Heart left ventricle (tissue), 16 donors: ENCODE data around the gene TTLL5. TPM values are rescaled to one million over a fixed set of nuclear protein-coding genes. Genes with fewer than 3 reads are reported as not detected.
A peak's percentile ranks its signal among the peaks of the same experiment; 100 is the strongest.

Experiments used
- ATAC-seq, 4 donors: fragments of 200-7000 bp; cut with Tn5 transposase; one replicate each; pipeline ENCODE4 v1.9.1; 2020 to 2022; ENCODE audit warnings: moderate library complexity in 4 of 4, mild to moderate bottlenecking in 3 of 4, moderate number of reproducible peaks in 1 of 4
- DNase-seq, 5 donors: peaks; one replicate each; pipeline ENCODE4 v3.0.0-alpha.2; 2020
- H3K27ac ChIP-seq, 12 donors: fragments of 200-600 bp; sonication (generic) in 4 of 12; one replicate each; pipeline versions ENCODE4 v1.5.0 to v1.8.0; 2016 to 2022; ENCODE audit warnings: mild to moderate bottlenecking in 2 of 12
- H3K27me3 ChIP-seq, 9 donors: fragments of 200-600 bp; sonication (generic) in 2 of 9; one replicate each; pipeline versions ENCODE4 v1.5.1 to v1.8.0; 2016 to 2022; ENCODE audit warnings: mild to moderate bottlenecking in 3 of 9
- H3K36me3 ChIP-seq, 9 donors: fragments of 200-600 bp; sonication (generic) in 2 of 9; one replicate each; pipeline versions ENCODE4 v1.5.0 to v1.8.0; 2018 to 2022; ENCODE audit warnings: mild to moderate bottlenecking in 2 of 9
- H3K4me1 ChIP-seq, 12 donors: fragments of 200-600 bp; sonication (generic) in 4 of 12; one replicate each; pipeline versions ENCODE4 v1.5.0 to v1.8.0; 2016 to 2022; ENCODE audit warnings: mild to moderate bottlenecking in 3 of 12
- H3K4me3 ChIP-seq, 12 donors: fragments of 200-600 bp; sonication (generic) in 4 of 12; one replicate each; pipeline versions ENCODE4 v1.5.0 to v1.8.0; 2017 to 2022; ENCODE audit warnings: mild to moderate bottlenecking in 9 of 12, moderate library complexity in 4 of 12
- H3K9me3 ChIP-seq, 12 donors: fragments of 200-600 bp; sonication (generic) in 4 of 12; one replicate each; pipeline versions ENCODE4 v1.5.0 to v1.8.0; 2016 to 2022; ENCODE audit warnings: mild to moderate bottlenecking in 1 of 12
- CTCF ChIP-seq, 12 donors: fragments of 200-600 bp; sonication (generic) in 4 of 12; IDR thresholded peaks; one replicate each; pipeline versions ENCODE4 v1.5.0 to v1.8.0; 2018 to 2022; ENCODE audit warnings: antibody characterized with exemption in 12 of 12, mild to moderate bottlenecking in 5 of 12
- POLR2A ChIP-seq, 2 donors: fragments of 450-650 bp; IDR thresholded peaks; one replicate each; pipeline ENCODE4 v1.6.1; 2017; ENCODE audit warnings: antibody characterized with exemption in 2 of 2, mild to moderate bottlenecking in 2 of 2, moderate library complexity in 2 of 2
- whole genome bisulfite sequencing, 4 donors: extraction: QIAGEN DNeasy Blood & Tissue Kit in 2 of 4; methylation state at CpG; one replicate each; pipeline versions ENCODE4 v1.1.5 to v1.1.7; 2013 to 2018; 5-methylcytosine and 5-hydroxymethylcytosine counted together
- intact Hi-C, 10 donors: fragments of 100-400 bp; cut with DNase I; formaldehyde crosslinking; loops; one replicate each; pipeline versions ENCODE4 v1.11.1 to v1.14.2; 2022
- polyA plus RNA-seq, 2 donors: library from polyadenylated mRNA; stranded (reverse); fragments of 200-250 nt; gene quantifications; one replicate each; pipeline ENCODE4 v1.2.3, GENCODE V29; 2013
- total RNA-seq, 9 donors: library from RNA; depleted of rRNA in 2 of 9; stranded (reverse); fragments of >200 nt in 2 of 9; fragmentation: NEBNext Ultra II Directional in 3 of 9; extraction: Animal tissue kit (Norgen Biotek cat#: 25700) in 3 of 9; gene quantifications; one replicate each; pipeline versions ENCODE4 v1.1.0 to v1.2.4, GENCODE V29; 2016 to 2023
- donor health status: ischemic (EF 13 %, LVEDD 7.1; RV severe dilation, severe dysfunction).
- donor health status: healthy with polysubstance abuse.
- donor health status: DM: no; HTN: yes; CAD: no.
- donor health status: DM: no; HTN: no; CAD: no.
- donor health status: ischemic (EF 25% LVEDD 6.9; RV normal size, moderate dysfunction).
- donor health status: ischemic (EF 25% LVEDD 5.7; RV mildly dilated, moderate dysfunction).
- donor health status: healthy.
- donor health status: DM: yes; HTN: yes; CAD: no.
- donor health status: ischemic (EF 35%, LVEDD 5.7; RV mildly dilated, moderate dysfunction).
- donor health status: nonischemic (EF 11% LVEDD 7.7; RV severe dilation, severe dysfunction).
- donor health status: DM: yes; HTN: yes; CAD: no.
- donor health status: PGD.
- donor health status: ischemic (EF 29% LVEDD 5.4; RV normal size, mild dysfunction).
- donor health status: nonischemic (EF 23%, LVEDD 6.1; RV moderate dilation, normal function).

TTLL5 gene
- total and polyA plus RNA-seq, 11 donors, result 6.2 to 24.6 (median 15.8) TPM

- Histone ChIP-seq H3K9me3 (no peaks in the 10 kb centered on the region), H3K27ac (peak overlapping the region in 1 of 12 donors; percentile 91), H3K4me1 (peaks cover 0 to 62% (median 11%) of the 10 kb centered on the region in 12 donors), H3K27me3 (no peaks in the 10 kb centered on the region), H3K36me3 (no peaks in the 10 kb centered on the region), H3K4me3 (no peak overlapping the region)
- TF ChIP-seq POLR2A (IDR thresholded peaks at IDR 0.05) (no peak), CTCF (IDR thresholded peaks at IDR 0.05) (no peak)
- intact Hi-C loops, result no loop called here
- ATAC-seq (peak in 3 of 4 donors; percentile 45 to 77 (median 73)), DNase-seq (peak in 3 of 5 donors; percentile 26 to 45 (median 35))
- WGBS, 4 donors, result 74 to 86% (median 78%) methylated on average over 4 of the region's 4 CpGs
These were observed 45.8 kb upstream of the TTLL5 start for GRCh38 chr14:75615200-75615599.

GRCh38 chr14:75619548-75619947, 41.5 kb upstream of the TTLL5 start:
- intact Hi-C loops, result no loop called here
- Histone ChIP-seq H3K4me3 (no peak overlapping the region), H3K4me1 (peaks cover 0 to 36% (median 8%) of the 10 kb centered on the region in 12 donors), H3K27ac (peak overlapping the region in 1 of 12 donors; percentile 60), H3K9me3 (no peaks in the 10 kb centered on the region), H3K27me3 (no peaks in the 10 kb centered on the region), H3K36me3 (no peaks in the 10 kb centered on the region)
- no peak for DNase-seq
- TF ChIP-seq POLR2A (IDR thresholded peaks at IDR 0.05) (no peak), CTCF (IDR thresholded peaks at IDR 0.05) (no peak)
- WGBS, 4 donors, result 67 to 96% (median 92%) methylated on average over 1 of the region's 1 CpG
- peak in 1 of 4 donors; percentile 29 for ATAC-seq

- no peaks in the 10 kb centered on the region for H3K9me3 ChIP-seq
- DNase-seq, result no peak
- no peak for TF ChIP-seq POLR2A (IDR thresholded peaks at IDR 0.05)
- no peak for TF ChIP-seq CTCF (IDR thresholded peaks at IDR 0.05)
- H3K27me3 ChIP-seq, result no peaks in the 10 kb centered on the region
- H3K4me1 ChIP-seq, result peaks cover 0 to 30% (median 4%) of the 10 kb centered on the region in 12 donors
- no peak for ATAC-seq
- H3K4me3 ChIP-seq, result no peak overlapping the region
- H3K27ac ChIP-seq, result no peak overlapping the region
- intact Hi-C loops, result loop anchor here in 1 of 10 donors (5.0 kb wide), 1 partner anchor 33 kb away; no protein-coding TSS in a partner anchor
- WGBS, 4 donors, result 80 to 97% (median 90%) methylated on average over 3 of the region's 3 CpGs
- H3K36me3 ChIP-seq, result no peaks in the 10 kb centered on the region
These were observed 36.0 kb upstream of the TTLL5 start for GRCh38 chr14:75625034-75625433.

- Histone ChIP-seq H3K36me3 (no peaks in the 10 kb centered on the region), H3K4me3 (no peak overlapping the region), H3K27ac (no peak overlapping the region), H3K27me3 (no peaks in the 10 kb centered on the region), H3K4me1 (peaks cover 0 to 16% (median 0%) of the 10 kb centered on the region in 12 donors), H3K9me3 (no peaks in the 10 kb centered on the region)
- no peak for DNase-seq
- TF ChIP-seq CTCF (IDR thresholded peaks at IDR 0.05) (no peak), POLR2A (IDR thresholded peaks at IDR 0.05) (no peak)
- intact Hi-C loops, result loop anchor here in 1 of 10 donors (5.0 kb wide), 1 partner anchor 34 kb away; no protein-coding TSS in a partner anchor
- 93 to 100% (median 95%) methylated on average over 3 of the region's 3 CpGs for WGBS, 4 donors
- no peak for ATAC-seq
These were observed 34.6 kb upstream of the TTLL5 start for GRCh38 chr14:75626396-75626795.
